H9 (cell line): ENCODE data around the gene TAOK1. TPM values are rescaled to one million over a fixed set of nuclear protein-coding genes. Genes with fewer than 3 reads are reported as not detected.
A peak's percentile ranks its signal among the peaks of the same experiment; 100 is the strongest.

ENCODE experiments used
- DNase-seq: peaks from one replicate; pipeline ENCODE4 v3.0.0-alpha.2; 2017
- H2AFZ ChIP-seq: one replicate; pipeline ENCODE4 v1.6.1; 2013; ENCODE audit warnings: mild to moderate bottlenecking, low read length, control low read depth, moderate library complexity
- H2AK5ac ChIP-seq: 2 replicates; pipeline ENCODE4 v1.6.1; 2013; ENCODE audit warnings: low read length, control low read depth, mixed read lengths; ENCODE audit not compliant: insufficient read length
- H2BK120ac ChIP-seq: one replicate; pipeline ENCODE4 v1.6.1; 2013; ENCODE audit warnings: low read depth, mild to moderate bottlenecking, low read length, control low read depth, inconsistent platforms; ENCODE audit not compliant: poor library complexity, severe bottlenecking
- H2BK12ac ChIP-seq: 2 replicates; pipeline ENCODE4 v1.6.1; 2013; ENCODE audit warnings: low read length, control low read depth, mixed read lengths, low read depth; ENCODE audit not compliant: insufficient read length
- H2BK15ac ChIP-seq: 2 replicates; pipeline ENCODE4 v1.6.1; 2013; ENCODE audit warnings: low read depth, low read length, control low read depth
- H2BK20ac ChIP-seq: one replicate; pipeline ENCODE4 v1.6.1; 2013; ENCODE audit warnings: low read depth, mild to moderate bottlenecking, low read length, control low read depth, inconsistent platforms; ENCODE audit not compliant: poor library complexity, severe bottlenecking
- H2BK5ac ChIP-seq: 2 replicates; pipeline ENCODE4 v1.6.1; 2013; ENCODE audit warnings: low read length, control low read depth, mixed read lengths; ENCODE audit not compliant: insufficient read length
- H3K14ac ChIP-seq: 2 replicates; pipeline ENCODE4 v1.6.1; 2013; ENCODE audit warnings: low read length, control low read depth; ENCODE audit not compliant: insufficient read depth
- H3K18ac ChIP-seq: 2 replicates; pipeline ENCODE4 v1.6.1; 2013; ENCODE audit warnings: low read depth, mild to moderate bottlenecking, mixed read lengths, low read length, control low read depth; ENCODE audit not compliant: insufficient read length
- H3K23ac ChIP-seq: 2 replicates; pipeline ENCODE4 v1.6.1; 2013; ENCODE audit warnings: low read length, control low read depth, mixed read lengths, low read depth; ENCODE audit not compliant: insufficient read length
- H3K23me2 ChIP-seq: 2 replicates; pipeline ENCODE4 v1.6.1; 2013; ENCODE audit warnings: low read depth, mild to moderate bottlenecking, mixed read lengths, low read length, control low read depth; ENCODE audit not compliant: insufficient read length, poor library complexity, severe bottlenecking
- H3K27ac ChIP-seq: 2 replicates; pipeline ENCODE4 v1.5.1; 2013; ENCODE audit warnings: low read length, control low read depth, mixed read lengths, low read depth; ENCODE audit not compliant: insufficient read length
- H3K27me3 ChIP-seq: 2 replicates; pipeline ENCODE4 v1.6.1; 2013; ENCODE audit warnings: low read length, control low read depth, inconsistent platforms; ENCODE audit not compliant: insufficient read depth
- H3K4ac ChIP-seq: 2 replicates; pipeline ENCODE4 v1.6.1; 2013; ENCODE audit warnings: low read depth, mild to moderate bottlenecking, control low read depth, inconsistent platforms, low read length, moderate library complexity
- H3K4me1 ChIP-seq: 2 replicates; pipeline ENCODE4 v1.6.1; 2013; ENCODE audit warnings: low read length, control low read depth, inconsistent platforms; ENCODE audit not compliant: insufficient read depth
- H3K4me2 ChIP-seq: 2 replicates; pipeline ENCODE4 v1.6.1; 2013; ENCODE audit warnings: low read length, control low read depth, mixed read lengths; ENCODE audit not compliant: insufficient read length, insufficient read depth
- H3K56ac ChIP-seq: 2 replicates; pipeline ENCODE4 v1.6.1; 2013; ENCODE audit warnings: low read depth, mild to moderate bottlenecking, mixed read lengths, low read length, control low read depth; ENCODE audit not compliant: insufficient read length
- H3K79me1 ChIP-seq: 2 replicates; pipeline ENCODE4 v1.6.1; 2013; ENCODE audit warnings: low read depth, mild to moderate bottlenecking, moderate library complexity, low read length, control low read depth, inconsistent platforms; ENCODE audit not compliant: insufficient read depth, poor library complexity, severe bottlenecking
- H3K79me2 ChIP-seq: 2 replicates; pipeline ENCODE4 v1.6.1; 2013; ENCODE audit warnings: low read length, control low read depth, inconsistent platforms; ENCODE audit not compliant: insufficient read depth
- H3K9ac ChIP-seq: 2 replicates; pipeline ENCODE4 v1.6.1; 2013; ENCODE audit warnings: low read length, control low read depth, mixed read lengths; ENCODE audit not compliant: insufficient read length; ENCODE audit errors: extremely low read depth
- H3K9me3 ChIP-seq: one replicate; pipeline ENCODE4 v1.6.1; 2013; ENCODE audit warnings: low read depth, low read length, inconsistent platforms; ENCODE audit not compliant: control insufficient read depth
- H3T11ph ChIP-seq: one replicate; pipeline ENCODE4 v1.6.1; 2013; ENCODE audit warnings: mild to moderate bottlenecking, low read length, control low read depth, inconsistent platforms
- H4K20me1 ChIP-seq: one replicate; pipeline ENCODE4 v1.6.1; 2013; ENCODE audit not compliant: control insufficient read depth, insufficient read length, insufficient read depth
- H4K5ac ChIP-seq: 2 replicates; pipeline ENCODE4 v1.6.1; 2013; ENCODE audit warnings: low read depth, mild to moderate bottlenecking, mixed read lengths, low read length, control low read depth; ENCODE audit not compliant: insufficient read length
- H4K8ac ChIP-seq: replicated peaks from 2 replicates; pipeline ENCODE4 v1.6.1; 2013; ENCODE audit warnings: low read length, control low read depth, mixed read lengths, low read depth; ENCODE audit not compliant: insufficient read length
- H4K91ac ChIP-seq: 2 replicates; pipeline ENCODE4 v1.6.1; 2013; ENCODE audit warnings: low read depth, mild to moderate bottlenecking, moderate library complexity, mixed read lengths, low read length, control low read depth; ENCODE audit not compliant: insufficient read length
- H3K27ac Mint-ChIP-seq, 3 experiments: 2 replicates in 2 of 3; 3 replicates in 1 of 3; pipeline ENCODE4 v1.8.0; 2020 to 2021; ENCODE audit warnings: mixed read lengths in 3 of 3, mild to moderate bottlenecking in 1 of 3, moderate library complexity in 1 of 3
- H3K27me3 Mint-ChIP-seq: 2 replicates; pipeline ENCODE4 v1.8.0; 2021; ENCODE audit warnings: low read depth, mild to moderate bottlenecking, moderate library complexity, mixed read lengths
- H3K36me3 Mint-ChIP-seq, 3 experiments: 2 replicates in 2 of 3; 3 replicates in 1 of 3; pipeline ENCODE4 v1.8.0; 2020 to 2021; ENCODE audit warnings: low read depth in 3 of 3, mixed read lengths in 3 of 3; ENCODE audit not compliant: insufficient read depth in 1 of 3
- H3K4me1 Mint-ChIP-seq, 2 experiments: 2 replicates each; pipeline ENCODE4 v1.8.0; 2020; ENCODE audit warnings: mixed read lengths in 2 of 2
- H3K4me3 Mint-ChIP-seq, 2 experiments: 2 replicates in 1 of 2; 3 replicates in 1 of 2; pipeline ENCODE4 v1.8.0; 2020 to 2021; ENCODE audit warnings: mild to moderate bottlenecking in 2 of 2, mixed read lengths in 2 of 2, moderate library complexity in 1 of 2
- H3K9me3 Mint-ChIP-seq, 2 experiments: 2 replicates in 1 of 2; 3 replicates in 1 of 2; pipeline ENCODE4 v1.8.0; 2020; ENCODE audit warnings: mild to moderate bottlenecking in 2 of 2, mixed read lengths in 2 of 2, moderate library complexity in 1 of 2
- WGBS: extraction: QIAGEN DNeasy Blood & Tissue Kit; methylation state at CpG from one replicate; pipeline ENCODE4 v1.1.7; 2013; ENCODE audit warnings: missing lambda C conversion rate, low lambda C conversion rate, mixed read lengths; ENCODE audit not compliant: insufficient read length; ENCODE audit errors: extremely low coverage; 5-methylcytosine and 5-hydroxymethylcytosine counted together
- total RNA-seq: library from RNA; stranded (reverse); gene quantifications from 2 replicates; pipeline ENCODE4 v1.2.1, GENCODE V29; 2021
- TF ChIP-seq, protein P1 (sequence below): fragments of 200-600 bp; sonication (generic); conservative IDR thresholded peaks from 3 replicates; pipeline ENCODE4 v1.8.0; 2021; ENCODE audit warnings: antibody characterized with exemption, mild to moderate bottlenecking

TAOK1 gene
- total RNA-seq, 1 experiment from 2014 or later, result 93.0 TPM

GRCh38 chr17:29412780-29413565 lies 22.8 kb downstream of the TAOK1 start:
- no peaks in the 10 kb centered on the region; a peak in 1 of 5 replicates for H3K9me3 Mint-ChIP-seq
- H3K79me2 ChIP-seq, result peaks cover 17% of the 10 kb centered on the region; the same call in 1 of the 2 replicates
- H3K4ac ChIP-seq, result no peak overlapping the region
- no peaks in the 10 kb centered on the region for H3K27me3 Mint-ChIP-seq
- no peak overlapping the region for H2BK20ac ChIP-seq
- H3K23me2 ChIP-seq, result no peaks in the 10 kb centered on the region
- no peak overlapping the region for H3K23ac ChIP-seq
- H2AFZ ChIP-seq, result no peak overlapping the region
- H3K56ac ChIP-seq, result no peak overlapping the region
- no peak overlapping the region for H3K14ac ChIP-seq
- no peak overlapping the region for H3T11ph ChIP-seq
- no CpG with 5 or more reads among the region's 7 CpGs for WGBS
- no peak overlapping the region for H3K4me2 ChIP-seq
- peak overlapping the region in 1 of 3 experiments; percentile 61; a peak in 1 of 7 replicates for H3K27ac Mint-ChIP-seq
- no peak overlapping the region for H2BK5ac ChIP-seq
- no peak overlapping the region; a peak in 1 of 5 replicates for H3K4me3 Mint-ChIP-seq
- no peak overlapping the region for H2BK120ac ChIP-seq
- H3K27me3 ChIP-seq, result no peaks in the 10 kb centered on the region
- H3K9ac ChIP-seq, result no peak overlapping the region
- no peak overlapping the region for H2BK15ac ChIP-seq
- H3K79me1 ChIP-seq, result peaks cover 9% of the 10 kb centered on the region
- peaks cover 0 to 12% of the 10 kb centered on the region in 2 experiments; a peak in 3 of 4 replicates for H3K4me1 Mint-ChIP-seq
- H3K27ac ChIP-seq, result no peak overlapping the region
- H4K5ac ChIP-seq, result no peak overlapping the region
- H4K8ac ChIP-seq, result no peak overlapping the region
- H2AK5ac ChIP-seq, result no peak overlapping the region
- H4K91ac ChIP-seq, result no peak overlapping the region
- H3K4me1 ChIP-seq, result no peaks in the 10 kb centered on the region
- no peaks in the 10 kb centered on the region for H3K9me3 ChIP-seq
- no peaks in the 10 kb centered on the region; a peak in 2 of 7 replicates for H3K36me3 Mint-ChIP-seq
- DNase-seq, result no peak
- H2BK12ac ChIP-seq, result no peak overlapping the region
- no peaks in the 10 kb centered on the region for H4K20me1 ChIP-seq
- TF ChIP-seq, protein P1, sequence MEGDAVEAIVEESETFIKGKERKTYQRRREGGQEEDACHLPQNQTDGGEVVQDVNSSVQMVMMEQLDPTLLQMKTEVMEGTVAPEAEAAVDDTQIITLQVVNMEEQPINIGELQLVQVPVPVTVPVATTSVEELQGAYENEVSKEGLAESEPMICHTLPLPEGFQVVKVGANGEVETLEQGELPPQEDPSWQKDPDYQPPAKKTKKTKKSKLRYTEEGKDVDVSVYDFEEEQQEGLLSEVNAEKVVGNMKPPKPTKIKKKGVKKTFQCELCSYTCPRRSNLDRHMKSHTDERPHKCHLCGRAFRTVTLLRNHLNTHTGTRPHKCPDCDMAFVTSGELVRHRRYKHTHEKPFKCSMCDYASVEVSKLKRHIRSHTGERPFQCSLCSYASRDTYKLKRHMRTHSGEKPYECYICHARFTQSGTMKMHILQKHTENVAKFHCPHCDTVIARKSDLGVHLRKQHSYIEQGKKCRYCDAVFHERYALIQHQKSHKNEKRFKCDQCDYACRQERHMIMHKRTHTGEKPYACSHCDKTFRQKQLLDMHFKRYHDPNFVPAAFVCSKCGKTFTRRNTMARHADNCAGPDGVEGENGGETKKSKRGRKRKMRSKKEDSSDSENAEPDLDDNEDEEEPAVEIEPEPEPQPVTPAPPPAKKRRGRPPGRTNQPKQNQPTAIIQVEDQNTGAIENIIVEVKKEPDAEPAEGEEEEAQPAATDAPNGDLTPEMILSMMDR, result no peak
- H3K18ac ChIP-seq, result no peak overlapping the region
